NCI-H2196 treated with DMSO at 0.1 percent for 48 hours (cell line): ENCODE results near the gene CDH4.

Experiments used
- DNase-seq: peaks from one replicate; lab custom pipeline; 2025; ENCODE audit not compliant: unreplicated experiment; lab: John Stamatoyannopoulos, UW

The CDH4 gene

GRCh38 chr20:61755971-61756845, 504.1 kb downstream of the CDH4 start:
- no peak for DNase-seq

- DNase-seq, result no peak
These were observed 505.1 kb downstream of the CDH4 start for GRCh38 chr20:61756966-61757677.

- no peak for DNase-seq
These were observed 505.9 kb downstream of the CDH4 start for GRCh38 chr20:61757678-61758563.

GRCh38 chr20:61758564-61759200, 506.6 kb downstream of the CDH4 start:
- DNase-seq, result no peak

- no peak for DNase-seq
These were observed 507.4 kb downstream of the CDH4 start for GRCh38 chr20:61759286-61760065.

- no peak for DNase-seq
These were observed 508.3 kb downstream of the CDH4 start for GRCh38 chr20:61760321-61760720.

GRCh38 chr20:61760731-61761130, 508.7 kb downstream of the CDH4 start:
- no peak for DNase-seq

- no peak for DNase-seq
These were observed 509.5 kb downstream of the CDH4 start for GRCh38 chr20:61761453-61762166.

GRCh38 chr20:61762167-61762710, 510.2 kb downstream of the CDH4 start:
- DNase-seq, result no peak

- no peak for DNase-seq
These were observed 511.1 kb downstream of the CDH4 start for GRCh38 chr20:61762886-61763739.

GRCh38 chr20:61763740-61764400, 511.8 kb downstream of the CDH4 start:
- DNase-seq, result no peak

GRCh38 chr20:61764471-61765025, 512.5 kb downstream of the CDH4 start:
- DNase-seq, result no peak

GRCh38 chr20:61765081-61765870, 513.2 kb downstream of the CDH4 start:
- no peak for DNase-seq

- no peak for DNase-seq
These were observed 514.0 kb downstream of the CDH4 start for GRCh38 chr20:61765871-61766654.

- no peak for DNase-seq
These were observed 515.0 kb downstream of the CDH4 start for GRCh38 chr20:61766921-61767610.
